HL-60 (cell line): ENCODE measurements around the gene RAMP3.

Source experiments
- DNase-seq, 2 experiments: peaks; one replicate each; pipeline ENCODE4 v3.0.0-alpha.2; 2010 to 2020; ENCODE audit warnings: low read depth in 1 of 2, low spot score in 1 of 2
- H3K27ac ChIP-seq: fragments of 250-450 bp; sonication (Bioruptor Pico); replicated peaks from 2 replicates; pipeline ENCODE4 v1.5.1; 2020; ENCODE audit warnings: mild to moderate bottlenecking, moderate library complexity
- H3K27me3 ChIP-seq: fragments of 250-450 bp; sonication (Bioruptor Pico); 2 replicates; pipeline ENCODE4 v1.5.1; 2021; ENCODE audit warnings: mild to moderate bottlenecking, moderate library complexity; ENCODE audit not compliant: insufficient read depth, poor library complexity, severe bottlenecking
- H3K4me3 ChIP-seq: replicated peaks from 2 replicates; pipeline ENCODE4 v1.5.1; 2011; ENCODE audit warnings: mild to moderate bottlenecking, control low read depth, low read length; ENCODE audit not compliant: insufficient read depth
- CTCF ChIP-seq: IDR thresholded peaks from one replicate; pipeline ENCODE4 v1.5.1; 2011; ENCODE audit warnings: low read length, control low read depth, inconsistent platforms; ENCODE audit not compliant: insufficient read depth
- GABPA ChIP-seq: IDR thresholded peaks from 2 replicates; pipeline ENCODE4 v1.6.1; 2012; ENCODE audit warnings: low read depth
- POLR2AphosphoS5 ChIP-seq: IDR thresholded peaks from 2 replicates; pipeline ENCODE4 v1.6.1; 2012; ENCODE audit warnings: low read depth
- REST ChIP-seq: IDR thresholded peaks from 2 replicates; pipeline ENCODE4 v1.6.1; 2012; ENCODE audit warnings: low read depth; ENCODE audit not compliant: insufficient replicate concordance
- SPI1 ChIP-seq: IDR thresholded peaks from 2 replicates; pipeline ENCODE4 v1.6.1; 2012; ENCODE audit warnings: low read depth, mild to moderate bottlenecking, borderline replicate concordance

The RAMP3 gene

GRCh38 chr7:45219801-45220435 lies 62.3 kb downstream of the RAMP3 start:
- no peak for TF ChIP-seq GABPA
- TF ChIP-seq SPI1, result no peak
- no peak for TF ChIP-seq REST
- TF ChIP-seq POLR2AphosphoS5, result no peak
- no peak for TF ChIP-seq CTCF
- DNase-seq, result no peak
- Histone ChIP-seq H3K27me3 (peaks cover 10% of the 10 kb centered on the region), H3K4me3 (no peak overlapping the region), H3K27ac (no peak overlapping the region)

- Histone ChIP-seq H3K4me3 (no peak overlapping the region), H3K27ac (no peak overlapping the region), H3K27me3 (peaks cover 4% of the 10 kb centered on the region)
- no peak for DNase-seq
- TF ChIP-seq CTCF, result no peak
- TF ChIP-seq POLR2AphosphoS5, result no peak
- no peak for TF ChIP-seq SPI1
- no peak for TF ChIP-seq REST
- no peak for TF ChIP-seq GABPA
Observed at GRCh38 chr7:45220846-45221618, 63.4 kb downstream of the RAMP3 start.

- Histone ChIP-seq H3K27me3 (peaks cover 4% of the 10 kb centered on the region), H3K27ac (no peak overlapping the region), H3K4me3 (no peak overlapping the region)
- no peak for TF ChIP-seq CTCF
- no peak for TF ChIP-seq POLR2AphosphoS5
- no peak for TF ChIP-seq REST
- TF ChIP-seq SPI1, result no peak
- DNase-seq, result no peak
Observed at GRCh38 chr7:45221896-45222604, 64.5 kb downstream of the RAMP3 start.
